NOMO-1 treated with DMSO at 0.1 percent for 48 hours (cell line): ENCODE results near the gene PCNX1.
"Not testable (repeated sequence)": the region's sequence is repeated elsewhere in the genome, so short reads cannot be mapped to it uniquely, and the experiment has no call there.

Experiments used
- DNase-seq: peaks from one replicate; lab custom pipeline; 2025; ENCODE audit not compliant: unreplicated experiment; lab: John Stamatoyannopoulos, UW

The PCNX1 gene

GRCh38 chr14:71012888-71013287, 105.6 kb downstream of the PCNX1 start:
- DNase-seq = no peak

- no peak for DNase-seq
These were observed 106.4 kb downstream of the PCNX1 start for GRCh38 chr14:71013551-71014192.

- not testable (repeated sequence) for DNase-seq
These were observed 112.7 kb downstream of the PCNX1 start for GRCh38 chr14:71019917-71020316.

GRCh38 chr14:71021347-71022011, 114.2 kb downstream of the PCNX1 start:
- DNase-seq = no peak

- no peak for DNase-seq
These were observed 115.0 kb downstream of the PCNX1 start for GRCh38 chr14:71022012-71022869.

GRCh38 chr14:71022939-71023338, 115.7 kb downstream of the PCNX1 start:
- no peak for DNase-seq

- no peak for DNase-seq
These were observed 122.0 kb downstream of the PCNX1 start for GRCh38 chr14:71029236-71029781.

- DNase-seq = no peak
These were observed 123.7 kb downstream of the PCNX1 start for GRCh38 chr14:71031000-71031399.

GRCh38 chr14:71036433-71036832, 129.2 kb downstream of the PCNX1 start:
- DNase-seq = no peak

- DNase-seq = no peak
These were observed 141.1 kb downstream of the PCNX1 start for GRCh38 chr14:71048393-71048792.

GRCh38 chr14:71049435-71050133, 142.3 kb downstream of the PCNX1 start:
- no peak for DNase-seq

- DNase-seq = peak; percentile 3
These were observed 143.1 kb downstream of the PCNX1 start for GRCh38 chr14:71050227-71050823.

GRCh38 chr14:71054706-71055105, 147.4 kb downstream of the PCNX1 start:
- DNase-seq = no peak

- DNase-seq = no peak
These were observed 148.9 kb downstream of the PCNX1 start for GRCh38 chr14:71056168-71056567.

GRCh38 chr14:71060274-71060673, 153.0 kb downstream of the PCNX1 start:
- DNase-seq = no peak

GRCh38 chr14:71060825-71061455, 153.7 kb downstream of the PCNX1 start:
- DNase-seq = no peak

GRCh38 chr14:71061458-71061857, 154.2 kb downstream of the PCNX1 start:
- no peak for DNase-seq

GRCh38 chr14:71062581-71063303, 155.5 kb downstream of the PCNX1 start:
- no peak for DNase-seq

- no peak for DNase-seq
These were observed 156.1 kb downstream of the PCNX1 start for GRCh38 chr14:71063351-71063750.
